HG03159 (cell line): ENCODE results near the gene NKPD1.

ENCODE experiments used
- ATAC-seq: cut with Tn5 transposase; IDR thresholded peaks from one replicate; pipeline ENCODE4 v1.9.1; 2021; ENCODE audit warnings: mild to moderate bottlenecking, moderate library complexity; ENCODE audit not compliant: unreplicated experiment

The NKPD1 gene

GRCh38 chr19:45173816-45174215 lies 13.0 kb upstream of the NKPD1 start:
- ATAC-seq: no peak

DNA sequence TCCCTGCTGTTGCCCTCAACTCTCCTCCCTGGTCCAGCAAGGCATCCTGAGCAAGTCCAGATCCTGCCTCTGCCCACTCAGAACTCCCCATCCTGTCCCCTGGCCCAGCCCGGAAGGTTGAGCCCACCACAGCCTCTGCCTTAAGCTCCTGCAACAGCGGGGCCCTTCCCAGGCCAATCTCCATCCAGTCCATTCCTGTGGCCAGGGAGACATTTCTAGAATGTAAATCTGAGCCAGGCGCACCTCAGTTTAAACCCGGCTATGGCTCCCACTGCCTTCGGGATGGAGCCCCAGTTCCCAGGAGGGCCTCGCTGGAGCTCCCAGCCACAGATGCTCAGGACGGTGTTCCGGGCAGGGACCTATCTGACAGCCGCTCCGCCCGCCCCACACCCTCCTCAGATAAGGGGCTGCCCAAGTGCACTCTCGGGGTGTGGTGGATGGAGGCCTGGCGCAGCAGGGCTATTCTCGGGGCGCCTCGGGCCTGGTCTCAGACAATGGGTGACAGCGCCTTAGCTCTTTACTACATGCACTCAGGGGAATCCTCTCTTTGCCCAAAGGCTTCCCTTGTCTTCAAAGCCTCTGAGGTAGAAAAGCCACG lies 11.9 kb upstream of the NKPD1 start:
- ATAC-seq: no peak

DNA sequence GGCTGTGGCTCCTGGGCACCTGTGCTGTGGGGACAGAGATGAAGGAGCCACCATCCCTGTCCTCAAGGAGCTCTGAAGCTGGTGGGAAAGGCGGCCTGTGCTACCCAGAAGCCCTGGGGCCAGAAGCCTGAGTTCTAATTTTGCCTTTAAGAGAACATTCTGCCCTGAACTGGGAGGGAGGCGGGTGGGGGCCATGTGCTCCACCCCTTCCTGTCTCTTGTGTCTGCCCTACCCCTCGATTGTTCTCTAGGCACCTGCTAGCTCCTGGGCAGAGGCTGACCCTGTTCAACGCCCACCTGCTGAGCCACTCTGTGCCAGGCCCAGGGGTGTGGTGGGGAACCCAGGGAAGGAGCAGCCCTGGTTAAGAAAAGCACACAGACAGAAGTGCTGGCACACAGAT lies 11.4 kb upstream of the NKPD1 start:
- no peak for ATAC-seq

- no peak for ATAC-seq
These were observed 10.4 kb upstream of the NKPD1 start for GRCh38 chr19:45171211-45171623.

DNA sequence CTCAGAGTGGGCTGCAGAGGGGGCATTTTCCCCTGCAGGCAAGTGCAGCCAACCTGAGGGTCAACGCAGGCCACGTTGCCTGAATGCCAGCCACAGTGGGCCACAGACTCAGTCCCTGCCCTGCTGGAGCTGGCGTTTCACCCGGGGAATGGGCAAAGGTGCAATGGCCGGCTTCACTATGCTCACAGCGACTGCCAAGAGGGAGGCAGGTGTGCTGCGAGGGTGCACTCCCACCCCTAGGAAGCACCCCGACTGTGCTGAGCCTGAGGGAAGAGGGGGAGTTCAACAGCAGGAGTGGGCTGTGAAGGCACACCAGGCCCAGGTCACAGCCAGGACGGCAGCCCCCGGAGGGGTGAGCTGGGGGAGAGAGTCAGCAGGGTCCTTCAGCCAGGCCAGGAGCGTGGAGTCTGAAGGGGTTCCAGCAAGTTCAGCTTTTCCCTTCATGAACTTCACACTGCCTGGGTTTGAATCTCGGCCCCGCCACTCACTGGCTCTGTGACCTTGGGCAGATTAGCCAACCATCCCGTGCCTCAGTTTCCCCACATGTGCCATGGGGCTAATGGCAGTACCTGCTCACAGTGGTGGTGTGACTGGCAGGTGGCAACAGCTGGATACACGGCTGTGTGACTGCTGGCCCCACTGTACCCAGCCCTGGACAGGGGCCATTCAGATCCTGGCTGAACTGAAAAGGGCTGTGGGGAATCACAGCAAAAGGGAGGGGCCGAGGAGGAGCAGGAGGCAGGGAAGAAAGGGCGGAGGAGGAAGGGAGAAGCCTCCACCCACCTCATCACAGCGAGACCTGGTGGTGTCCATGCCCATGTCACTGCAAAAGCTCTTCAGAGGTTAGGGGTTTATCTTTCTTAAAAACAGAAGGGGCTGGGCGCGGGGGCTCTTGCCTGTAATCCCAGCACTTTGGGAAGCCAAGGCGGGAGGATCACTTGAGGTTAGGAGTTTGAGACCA lies 9.6 kb upstream of the NKPD1 start:
- ATAC-seq: no peak

- no peak for ATAC-seq
These were observed 8.8 kb upstream of the NKPD1 start for GRCh38 chr19:45169602-45170001.

GRCh38 chr19:45168767-45169351 lies 8.1 kb upstream of the NKPD1 start:
- no peak for ATAC-seq

DNA sequence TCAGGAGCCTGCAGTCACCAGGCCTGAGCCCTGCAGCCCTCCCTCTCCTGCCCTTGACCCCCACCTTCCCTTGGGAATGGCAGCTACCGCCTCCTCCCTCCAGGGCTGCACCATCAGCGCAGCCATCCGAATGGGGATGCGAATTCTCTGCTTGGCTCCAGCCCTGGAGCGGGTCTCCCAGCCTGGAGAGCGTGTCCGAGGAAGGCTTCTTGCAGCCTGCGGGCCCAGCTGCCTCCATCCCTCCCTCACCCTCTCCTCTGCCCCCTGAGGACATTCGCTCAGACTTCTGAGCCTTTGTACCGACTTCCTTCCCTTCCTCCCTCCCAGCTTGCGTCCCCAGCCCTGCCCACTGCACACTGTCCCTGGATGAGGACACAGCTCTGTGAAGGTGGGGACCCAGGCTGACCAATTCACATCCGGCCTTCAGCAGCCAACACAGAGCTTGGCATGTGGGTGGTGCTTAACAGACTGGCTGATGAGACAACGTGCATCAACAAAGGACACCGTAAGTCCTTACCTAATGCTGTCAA lies 6.0 kb upstream of the NKPD1 start:
- ATAC-seq: no peak

- ATAC-seq: no peak
These were observed 4.0 kb upstream of the NKPD1 start for GRCh38 chr19:45164577-45165335.

- ATAC-seq: no peak
These were observed 3.1 kb upstream of the NKPD1 start for GRCh38 chr19:45163751-45164460.

- no peak for ATAC-seq
These were observed 2.4 kb upstream of the NKPD1 start for GRCh38 chr19:45163156-45163555.

GRCh38 chr19:45162608-45163143 lies 1.9 kb upstream of the NKPD1 start:
- ATAC-seq: no peak

- ATAC-seq: no peak
These were observed 1.2 kb upstream of the NKPD1 start for GRCh38 chr19:45161738-45162607.

GRCh38 chr19:45159971-45160324 lies 834 bp downstream of the NKPD1 start:
- no peak for ATAC-seq

GRCh38 chr19:45159210-45159970 lies 1.4 kb downstream of the NKPD1 start:
- ATAC-seq: no peak

- ATAC-seq: no peak
These were observed 2.1 kb downstream of the NKPD1 start for GRCh38 chr19:45158503-45159209.

GRCh38 chr19:45156751-45157150 lies 4.0 kb downstream of the NKPD1 start:
- ATAC-seq: no peak
